ENCODE measurements around the gene CPT2. TPM values are rescaled to one million over a fixed set of nuclear protein-coding genes. Genes with fewer than 3 reads are reported as not detected.

Gene CPT2
- 18.6 and 21.3 TPM in 2 replicates for polyA plus RNA-seq (2012; rRNA removed)
- polyA plus RNA-seq (2012; cell fraction: cytosol; rRNA removed), result 14.1 and 18.5 TPM in 2 replicates
- 7.5 and 10.6 TPM in 2 replicates for polyA plus RNA-seq (2012; cell fraction: nucleus; rRNA removed)

DNA sequence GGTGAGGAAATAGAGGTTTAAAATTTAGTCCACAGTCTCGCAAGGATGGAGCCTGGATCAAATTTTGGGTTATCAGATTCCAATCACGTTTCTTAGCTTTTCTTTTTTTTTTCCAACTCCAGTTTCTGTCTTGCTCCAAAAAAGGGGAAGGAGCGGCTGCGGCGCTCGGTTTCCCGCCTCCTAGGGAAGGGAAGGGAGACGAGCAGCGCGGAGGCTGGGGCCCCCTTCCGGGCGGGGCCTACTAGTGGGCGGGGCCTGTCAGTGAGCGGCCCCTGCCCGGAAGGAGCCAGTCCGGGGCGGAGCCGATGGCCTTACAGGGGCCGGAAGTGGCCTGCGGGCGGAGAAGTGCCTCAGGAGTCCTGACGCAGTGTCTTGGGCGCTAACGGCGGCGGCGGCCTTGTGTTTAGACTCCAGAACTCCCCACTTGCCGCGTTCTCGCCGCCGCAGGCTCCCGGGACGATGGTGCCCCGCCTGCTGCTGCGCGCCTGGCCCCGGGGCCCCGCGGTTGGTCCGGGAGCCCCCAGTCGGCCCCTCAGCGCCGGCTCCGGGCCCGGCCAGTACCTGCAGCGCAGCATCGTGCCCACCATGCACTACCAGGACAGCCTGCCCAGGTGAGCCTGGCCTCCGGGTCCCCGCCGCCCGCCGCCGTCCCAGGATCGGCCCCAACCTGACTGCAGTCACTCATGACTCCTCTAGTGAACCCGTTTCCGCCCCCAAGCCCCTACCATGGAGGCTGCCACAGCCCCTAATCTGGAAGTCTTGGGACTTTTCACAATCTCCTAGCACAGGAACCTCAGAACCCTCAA is at the start of gene CPT2:
CPT2 (plus strand) TSS at position 340 of the 806 bp plus-strand sequence; CDS start at position 460, 120 bp downstream.
- no peaks in the 10 kb centered on the region for H3K27me3 ChIP-seq (ENCODE audit: insufficient read depth)
- ChIA-PET POLR2A (interaction anchor here (0.6 to 0.9 kb wide), 3 partner anchors 22 to 482 kb away, joined by 3 to 7 read pairs (median 3); no protein-coding TSS in a partner anchor), CTCF (interaction anchor here (1.8 to 4.7 kb wide), 3 partner anchors 11 to 292 kb away, joined by 9 to 34 read pairs (median 23); no protein-coding TSS in a partner anchor)
- peaks cover 3 to 13% of the 10 kb centered on the region in 2 experiments for H3K36me3 ChIP-seq (replicated peaks in 1 of 2; ENCODE audit: control insufficient read depth in 1 of 2, insufficient read depth in 2 of 2, low read length in 1 of 2)
- no peaks in the 10 kb centered on the region for H3K9me3 ChIP-seq
- H3K27ac ChIP-seq (ENCODE audit: low read depth in 2 of 2, low read length in 1 of 2), result peak within 1 kb of the TSS; percentile 70 to 87
- no peaks in the 10 kb centered on the region for H3K9me2 ChIP-seq
- peak within 1 kb of the TSS; percentile 85 to 95 for H3K4me3 ChIP-seq (ENCODE audit: low read depth in 2 of 2, low read length in 1 of 2)
- H2AFZ ChIP-seq (ENCODE audit: low read depth), result peak within 1 kb of the TSS; percentile 95
- peak; percentile 99 for DNase-seq
- peaks cover 9 to 17% of the 10 kb centered on the region in 2 experiments; a peak in 3 of 4 replicates for H3K4me1 ChIP-seq (ENCODE audit: control insufficient read depth in 1 of 2, insufficient read depth in 2 of 2, low read depth in 1 of 2, low read length in 1 of 2)
- peak within 1 kb of the TSS; percentile 85 for H3K9ac ChIP-seq
- 2% methylated on average over 26 of the region's 57 CpGs for WGBS (ENCODE audit: low lambda C conversion rate)
- peaks cover 21% of the 10 kb centered on the region; the same call in 1 of the 2 replicates for H3K79me2 ChIP-seq (ENCODE audit: insufficient read depth)
- TF ChIP-seq GABPA (IDR thresholded peaks at IDR 0.05; ENCODE audit: low read depth) (peak; percentile 79), RFX5 (IDR thresholded peaks at IDR 0.05; ENCODE audit: low read length) (no peak), POLR2AphosphoS5 (IDR thresholded peaks at IDR 0.05; ENCODE audit: low read depth, low read length) (peak; percentile 96), MEF2A (IDR thresholded peaks at IDR 0.05; ENCODE audit: borderline replicate concordance, low read depth) (no peak), ELF1 (IDR thresholded peaks at IDR 0.05) (peak; percentile 78), TAF1 (IDR thresholded peaks at IDR 0.05; ENCODE audit: borderline replicate concordance, low read depth, low read length) (peak; percentile 92), MXI1 (IDR thresholded peaks at IDR 0.05; ENCODE audit: low read depth, low read length) (peak; percentile 55), TCF12 (IDR thresholded peaks at IDR 0.05) (no peak), CHD2 (IDR thresholded peaks at IDR 0.05; ENCODE audit: low read length, partially characterized antibody) (peak; percentile 34), RXRA (IDR thresholded peaks at IDR 0.05; ENCODE audit: borderline replicate concordance, low read depth) (no peak), SIN3A (IDR thresholded peaks at IDR 0.05; ENCODE audit: borderline replicate concordance, low read depth, low read length) (peak; percentile 67; the same call in 1 of the 2 replicates), FOSL2 (IDR thresholded peaks at IDR 0.05; ENCODE audit: borderline replicate concordance, low read depth) (no peak)
- TF ChIP-seq, protein P1, sequence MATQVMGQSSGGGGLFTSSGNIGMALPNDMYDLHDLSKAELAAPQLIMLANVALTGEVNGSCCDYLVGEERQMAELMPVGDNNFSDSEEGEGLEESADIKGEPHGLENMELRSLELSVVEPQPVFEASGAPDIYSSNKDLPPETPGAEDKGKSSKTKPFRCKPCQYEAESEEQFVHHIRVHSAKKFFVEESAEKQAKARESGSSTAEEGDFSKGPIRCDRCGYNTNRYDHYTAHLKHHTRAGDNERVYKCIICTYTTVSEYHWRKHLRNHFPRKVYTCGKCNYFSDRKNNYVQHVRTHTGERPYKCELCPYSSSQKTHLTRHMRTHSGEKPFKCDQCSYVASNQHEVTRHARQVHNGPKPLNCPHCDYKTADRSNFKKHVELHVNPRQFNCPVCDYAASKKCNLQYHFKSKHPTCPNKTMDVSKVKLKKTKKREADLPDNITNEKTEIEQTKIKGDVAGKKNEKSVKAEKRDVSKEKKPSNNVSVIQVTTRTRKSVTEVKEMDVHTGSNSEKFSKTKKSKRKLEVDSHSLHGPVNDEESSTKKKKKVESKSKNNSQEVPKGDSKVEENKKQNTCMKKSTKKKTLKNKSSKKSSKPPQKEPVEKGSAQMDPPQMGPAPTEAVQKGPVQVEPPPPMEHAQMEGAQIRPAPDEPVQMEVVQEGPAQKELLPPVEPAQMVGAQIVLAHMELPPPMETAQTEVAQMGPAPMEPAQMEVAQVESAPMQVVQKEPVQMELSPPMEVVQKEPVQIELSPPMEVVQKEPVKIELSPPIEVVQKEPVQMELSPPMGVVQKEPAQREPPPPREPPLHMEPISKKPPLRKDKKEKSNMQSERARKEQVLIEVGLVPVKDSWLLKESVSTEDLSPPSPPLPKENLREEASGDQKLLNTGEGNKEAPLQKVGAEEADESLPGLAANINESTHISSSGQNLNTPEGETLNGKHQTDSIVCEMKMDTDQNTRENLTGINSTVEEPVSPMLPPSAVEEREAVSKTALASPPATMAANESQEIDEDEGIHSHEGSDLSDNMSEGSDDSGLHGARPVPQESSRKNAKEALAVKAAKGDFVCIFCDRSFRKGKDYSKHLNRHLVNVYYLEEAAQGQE (IDR thresholded peaks at IDR 0.05; ENCODE audit: low read depth, low read length), result 0 out of 2 replicates have a peak, but pooled peaks have one; percentile 4
- TF ChIP-seq, protein P2, sequence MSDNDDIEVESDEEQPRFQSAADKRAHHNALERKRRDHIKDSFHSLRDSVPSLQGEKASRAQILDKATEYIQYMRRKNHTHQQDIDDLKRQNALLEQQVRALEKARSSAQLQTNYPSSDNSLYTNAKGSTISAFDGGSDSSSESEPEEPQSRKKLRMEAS (IDR thresholded peaks at IDR 0.05; ENCODE audit: low read depth), result peak; percentile 61
- TF ChIP-seq, protein P3, sequence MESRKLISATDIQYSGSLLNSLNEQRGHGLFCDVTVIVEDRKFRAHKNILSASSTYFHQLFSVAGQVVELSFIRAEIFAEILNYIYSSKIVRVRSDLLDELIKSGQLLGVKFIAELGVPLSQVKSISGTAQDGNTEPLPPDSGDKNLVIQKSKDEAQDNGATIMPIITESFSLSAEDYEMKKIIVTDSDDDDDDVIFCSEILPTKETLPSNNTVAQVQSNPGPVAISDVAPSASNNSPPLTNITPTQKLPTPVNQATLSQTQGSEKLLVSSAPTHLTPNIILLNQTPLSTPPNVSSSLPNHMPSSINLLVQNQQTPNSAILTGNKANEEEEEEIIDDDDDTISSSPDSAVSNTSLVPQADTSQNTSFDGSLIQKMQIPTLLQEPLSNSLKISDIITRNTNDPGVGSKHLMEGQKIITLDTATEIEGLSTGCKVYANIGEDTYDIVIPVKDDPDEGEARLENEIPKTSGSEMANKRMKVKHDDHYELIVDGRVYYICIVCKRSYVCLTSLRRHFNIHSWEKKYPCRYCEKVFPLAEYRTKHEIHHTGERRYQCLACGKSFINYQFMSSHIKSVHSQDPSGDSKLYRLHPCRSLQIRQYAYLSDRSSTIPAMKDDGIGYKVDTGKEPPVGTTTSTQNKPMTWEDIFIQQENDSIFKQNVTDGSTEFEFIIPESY (IDR thresholded peaks at IDR 0.05; ENCODE audit: borderline replicate concordance, low read depth), result no peak
- no peaks in the 10 kb centered on the region for H4K20me1 ChIP-seq (ENCODE audit: insufficient read depth)
- peak within 1 kb of the TSS; percentile 93 for H3K4me2 ChIP-seq
- no peaks in the 10 kb centered on the region for H3F3A ChIP-seq (replicated peaks; ENCODE audit: insufficient read depth)

Data from SK-N-SH (cell line).